Measurements from ENCODE around the gene SLC26A9.

SLC26A9 gene

GRCh38 chr1:205973377-205974232 is 30.3 kb upstream of the SLC26A9 start:
- no peak for DNase-seq (ENCODE audit: low read depth)
- no peak for TF ChIP-seq CTCF (IDR thresholded peaks at IDR 0.05; ENCODE audit: low read length, missing control alignments)
- H3K4me3 ChIP-seq (replicated peaks; ENCODE audit: low read depth, low read length), result no peak overlapping the region

GRCh38 chr1:205972491-205973168 is 29.4 kb upstream of the SLC26A9 start:
- TF ChIP-seq CTCF (IDR thresholded peaks at IDR 0.05; ENCODE audit: low read length, missing control alignments), result no peak
- no peak overlapping the region for H3K4me3 ChIP-seq (replicated peaks; ENCODE audit: low read depth, low read length)
- no peak for DNase-seq (ENCODE audit: low read depth)

- TF ChIP-seq CTCF (IDR thresholded peaks at IDR 0.05; ENCODE audit: low read length, missing control alignments), result no peak
- no peak overlapping the region for H3K4me3 ChIP-seq (replicated peaks; ENCODE audit: low read depth, low read length)
Measured at GRCh38 chr1:205972081-205972480, 28.8 kb upstream of the SLC26A9 start.

GRCh38 chr1:205971082-205971481 is 27.8 kb upstream of the SLC26A9 start:
- no peak for DNase-seq (ENCODE audit: low read depth)
- no peak for TF ChIP-seq CTCF (IDR thresholded peaks at IDR 0.05; ENCODE audit: low read length, missing control alignments)
- no peak overlapping the region for H3K4me3 ChIP-seq (replicated peaks; ENCODE audit: low read depth, low read length)

More at GRCh38 chr1:205972081-205972480, 28.8 kb upstream of the SLC26A9 start:
- no peak for DNase-seq (ENCODE audit: low read depth)

- no peak overlapping the region for H3K4me3 ChIP-seq (replicated peaks; ENCODE audit: low read depth, low read length)
- TF ChIP-seq CTCF (IDR thresholded peaks at IDR 0.05; ENCODE audit: low read length, missing control alignments), result no peak
- DNase-seq (ENCODE audit: low read depth), result no peak
Measured at GRCh38 chr1:205970486-205970885, 27.2 kb upstream of the SLC26A9 start.

GRCh38 chr1:205969229-205969628 is 26.0 kb upstream of the SLC26A9 start:
- no peak for TF ChIP-seq CTCF (IDR thresholded peaks at IDR 0.05; ENCODE audit: low read length, missing control alignments)
- DNase-seq (ENCODE audit: low read depth), result no peak
- no peak overlapping the region for H3K4me3 ChIP-seq (replicated peaks; ENCODE audit: low read depth, low read length)
